K562 (cell line): Measurements from ENCODE around the gene CDT1. TPM values are rescaled to one million over a fixed set of nuclear protein-coding genes. Genes with fewer than 3 reads are reported as not detected.

ENCODE experiments used
- ATAC-seq: fragments of 200-7000 bp; cut with Tn5 transposase; 3 replicates; pipeline ENCODE4 v1.9.1; 2020; ENCODE audit warnings: moderate library complexity
- BruUV-seq: library from RNA; stranded (reverse); fragments of 400-500 nt; replicated peaks from 2 replicates; lab custom pipeline; 2021; lab: Mats Ljungman, UMichigan
- CTCF ChIA-PET: fragments of 300-600 bp; formaldehyde crosslinking; extraction: SDS; loops from one replicate; lab custom pipeline; 2021; ENCODE audit warnings: low intra/inter-chr PET ratio; lab: Yijun Ruan, JAX
- POLR2A ChIA-PET: fragments of 300-600, 350-650 bp; sonication (Branson Sonifier 250); formaldehyde crosslinking; extraction: SDS; loops from one replicate; lab custom pipeline; 2021; ENCODE audit warnings: antibody characterized with exemption, inconsistent platforms; lab: Yijun Ruan, JAX
- DNase-seq, 4 experiments: peaks; one replicate each; pipeline versions ENCODE4 v3.0.0 to v3.0.0-alpha.2; 2011 to 2018; ENCODE audit warnings: low spot score in 3 of 4, mixed read lengths in 3 of 4; ENCODE audit errors: extremely low read depth in 1 of 4
- FAIRE-seq: peaks from 2 replicates; lab custom pipeline; 2011; peaks lifted over from hg19 to GRCh38; lab: Jason Lieb, UNC
- H2AFZ ChIP-seq: 2 replicates; pipeline ENCODE4 v1.6.0; 2011; ENCODE audit warnings: low read depth, low read length, control low read depth, inconsistent platforms
- H3K27ac ChIP-seq: fragments of 200-600 bp; 3 replicates; pipeline ENCODE4 v1.8.0; 2011; ENCODE audit warnings: low read depth, mild to moderate bottlenecking, control low read depth, inconsistent platforms, low read length, moderate library complexity, mixed read lengths; ENCODE audit errors: extremely low read depth
- H3K27me3 ChIP-seq, 2 experiments: fragments of 300-600 bp in 1 of 2; 2 replicates in 1 of 2; 3 replicates in 1 of 2; pipeline versions ENCODE4 v1.6.0 to v1.8.0; 2011; ENCODE audit warnings: inconsistent platforms in 2 of 2, low read length in 2 of 2, mild to moderate bottlenecking in 1 of 2, mixed read lengths in 1 of 2, moderate library complexity in 1 of 2; ENCODE audit not compliant: control insufficient read depth in 2 of 2, insufficient read depth in 2 of 2
- H3K36me3 ChIP-seq: fragments of 300-600 bp; 3 replicates; pipeline ENCODE4 v1.8.0; 2011; ENCODE audit warnings: mild to moderate bottlenecking, low read length, inconsistent platforms; ENCODE audit not compliant: control insufficient read depth, insufficient read depth
- H3K4me1 ChIP-seq, 2 experiments: fragments of 200-600 bp in 1 of 2; replicated peaks in 1 of 2; 2 replicates in 1 of 2; 3 replicates in 1 of 2; pipeline versions ENCODE4 v1.5.1 to v1.8.0; 2011; ENCODE audit warnings: inconsistent platforms in 2 of 2, low read length in 2 of 2, mild to moderate bottlenecking in 1 of 2, mixed read lengths in 1 of 2, moderate library complexity in 1 of 2; ENCODE audit not compliant: control insufficient read depth in 2 of 2, insufficient read depth in 2 of 2
- H3K4me2 ChIP-seq: 2 replicates; pipeline ENCODE4 v1.6.1; 2011; ENCODE audit warnings: low read length, control low read depth, inconsistent platforms, mixed read lengths; ENCODE audit not compliant: insufficient read depth
- H3K4me3 ChIP-seq: fragments of 200-600 bp; sonication (generic), shearing (Covaris generic); 2 replicates; pipeline ENCODE4 v1.5.1; 2016; ENCODE audit warnings: control low read depth, inconsistent platforms
- H3K79me2 ChIP-seq: fragments of 200-600 bp; 3 replicates; pipeline ENCODE4 v1.8.0; 2011; ENCODE audit warnings: low read length, inconsistent platforms; ENCODE audit not compliant: control insufficient read depth, insufficient read depth
- H3K9ac ChIP-seq, 2 experiments: 2 replicates each; pipeline versions ENCODE4 v1.6.0 to v1.6.1; 2011; ENCODE audit warnings: low read depth in 2 of 2, low read length in 2 of 2, control low read depth in 1 of 2, inconsistent platforms in 1 of 2, mild to moderate bottlenecking in 1 of 2, mixed read lengths in 1 of 2; ENCODE audit not compliant: insufficient read depth in 1 of 2
- H3K9me1 ChIP-seq: one replicate; pipeline ENCODE4 v1.6.0; 2011; ENCODE audit warnings: inconsistent platforms, mild to moderate bottlenecking, low read length, moderate library complexity; ENCODE audit not compliant: control insufficient read depth, insufficient read depth
- H3K9me3 ChIP-seq: replicated peaks from 2 replicates; pipeline ENCODE4 v1.5.1; 2011; ENCODE audit warnings: low read depth, low read length, inconsistent platforms; ENCODE audit not compliant: control insufficient read depth, insufficient read depth
- H4K20me1 ChIP-seq: replicated peaks from 2 replicates; pipeline ENCODE4 v1.6.1; 2011; ENCODE audit warnings: low read length, inconsistent platforms, mixed read lengths; ENCODE audit not compliant: control insufficient read depth, insufficient read depth
- ATF7 ChIP-seq: fragments of 450-650 bp; IDR thresholded peaks from 2 replicates; pipeline ENCODE4 v1.7.1; 2014; ENCODE audit warnings: mild to moderate bottlenecking, moderate library complexity
- CHD1 ChIP-seq: fragments of 200-600 bp; sonication (generic); IDR thresholded peaks from one replicate; pipeline ENCODE4 v1.6.1; 2012; ENCODE audit warnings: mild to moderate bottlenecking, moderate library complexity, low read length, inconsistent platforms
- GTF2F1 ChIP-seq: IDR thresholded peaks from 2 replicates; pipeline ENCODE4 v1.6.1; 2011; ENCODE audit warnings: low read depth, low read length, improper control_type of control experiment
- KLF13 ChIP-seq: fragments of 450-650 bp; IDR thresholded peaks from 2 replicates; pipeline ENCODE4 v1.6.1; 2016; ENCODE audit warnings: missing genetic modification characterization, low read depth, mild to moderate bottlenecking, missing compliant biosample characterization, moderate library complexity, borderline replicate concordance
- MAFF ChIP-seq: IDR thresholded peaks from 2 replicates; pipeline ENCODE4 v1.6.1; 2012; ENCODE audit warnings: low read length, improper control_type of control experiment
- MITF ChIP-seq: IDR thresholded peaks from 2 replicates; pipeline ENCODE4 v1.6.1; 2014; ENCODE audit warnings: antibody characterized with exemption
- TRIM28 ChIP-seq: fragments of 450-650 bp; IDR thresholded peaks from 2 replicates; pipeline ENCODE4 v1.6.1; 2017
- ZBTB43 ChIP-seq: sonication (generic); formaldehyde crosslinking; IDR thresholded peaks from 2 replicates; pipeline ENCODE4 v1.8.0; 2023; ENCODE audit warnings: mild to moderate bottlenecking, missing genetic modification reagents
- ZBTB7A ChIP-seq: IDR thresholded peaks from 2 replicates; pipeline ENCODE4 v1.6.1; 2011; ENCODE audit warnings: low read depth, mild to moderate bottlenecking, low read length, moderate library complexity, borderline replicate concordance; ENCODE audit not compliant: control insufficient read depth
- ZHX1 ChIP-seq: fragments of 150-350 bp; conservative IDR thresholded peaks from 2 replicates; pipeline ENCODE4 v1.6.1; 2014; ENCODE audit warnings: low read length
- ZNF324 ChIP-seq: fragments of 250-450 bp; sonication (Bioruptor Pico); IDR thresholded peaks from 2 replicates; pipeline ENCODE4 v1.4.0; 2020; ENCODE audit warnings: mild to moderate bottlenecking
- ZNF561 ChIP-seq: fragments of 450-650 bp; formaldehyde crosslinking; conservative IDR thresholded peaks from 2 replicates; pipeline ENCODE4 v1.4.0; 2020; ENCODE audit warnings: mild to moderate bottlenecking, moderate library complexity
- ZNF639 ChIP-seq, 2 experiments: fragments of 200-800 bp in 1 of 2; sonication (Bioruptor generic) in 1 of 2; sonication (generic) in 1 of 2; formaldehyde crosslinking in 1 of 2; IDR thresholded peaks in 1 of 2; conservative IDR thresholded peaks in 1 of 2; 2 replicates each; pipeline versions ENCODE4 v1.5.0 to v1.6.1; 2016 to 2020; ENCODE audit warnings: missing compliant biosample characterization in 1 of 2, missing genetic modification characterization in 1 of 2, missing genetic modification reagents in 1 of 2
- ZNF717 ChIP-seq: fragments of 250-450 bp; sonication (Bioruptor Pico); IDR thresholded peaks from 2 replicates; pipeline ENCODE4 v1.5.0; 2021
- ZNF766 ChIP-seq: fragments of 200-800 bp; sonication (Bioruptor generic); conservative IDR thresholded peaks from 2 replicates; pipeline ENCODE4 v1.6.1; 2016; ENCODE audit warnings: missing genetic modification characterization, missing compliant biosample characterization
- WGBS: fragments of 100-300 bp; shearing (Covaris generic); methylation state at CpG from one replicate; pipeline ENCODE4 v1.1.6; 2016; ENCODE audit warnings: low coverage, mixed read lengths; ENCODE audit not compliant: insufficient coverage; ENCODE audit errors: missing lambda C conversion rate; 5-methylcytosine and 5-hydroxymethylcytosine counted together
- in situ Hi-C: fragments of 300-500 bp; cut with MboI; formaldehyde crosslinking; loops from 4 replicates; pipeline ENCODE4 v1.15.0; 2018; ENCODE audit warnings: inconsistent platforms, mixed read lengths
- intact Hi-C: fragments of 100-400 bp; cut with micrococcal nuclease; formaldehyde crosslinking; loops from 2 replicates; pipeline ENCODE4 v1.14.2; 2022
- polyA plus RNA-seq, 8 experiments: library from polyadenylated mRNA; depleted of rRNA in 4 of 8; stranded (reverse) in 5 of 8; unstranded in 3 of 8; fragments of >200 nt; fragmentation: Nextera tagmentation in 2 of 8; fragmentation: Illumina TruSeq in 1 of 8; extraction: Ambion mirVana in 2 of 8; extraction: Trizol in 1 of 8; gene quantifications; 2 replicates each; pipeline versions ENCODE4 v1.2.1 to v1.2.3, GENCODE V29; 2011 to 2014; ENCODE audit warnings: inconsistent platforms in 1 of 8, missing spikeins in 1 of 8
- total RNA-seq, 7 experiments: library from RNA; depleted of rRNA in 6 of 7; stranded (reverse); fragments of >200 nt in 6 of 7; fragmentation: Illumina TruSeq in 2 of 7; extraction: Trizol in 2 of 7; gene quantifications; 2 replicates each; pipeline versions ENCODE4 v1.2.1 to v1.2.3, GENCODE V29; 2011 to 2021; ENCODE audit warnings: low replicate concordance in 1 of 7

The CDT1 gene
- total and polyA plus RNA-seq, 9 of the 15 experiments (the other 6 are each of a cell fraction or from before 2014, with no cell fraction given) = 0.92 to 178 (median 14.2) TPM

- intact Hi-C loops (no loop called here), in situ Hi-C loops (no loop called here)
- no peak for FAIRE-seq
- H3K27ac ChIP-seq = peak overlapping the region; percentile 38; the same call in 1 of the 3 replicates
- no peak for DNase-seq
- peak overlapping the region in 1 of 2 experiments; percentile 65; a peak in 2 of 4 replicates for H3K9ac ChIP-seq
- no peaks in the 10 kb centered on the region for H3K27me3 ChIP-seq
- H3K36me3 ChIP-seq = peaks cover 74% of the 10 kb centered on the region
- H3K9me1 ChIP-seq = peaks cover 5% of the 10 kb centered on the region
- H3K4me2 ChIP-seq = no peak overlapping the region
- ATAC-seq = no peak
- no TSS peak for BruUV-seq
- H3K4me1 ChIP-seq = peaks cover 65 to 99% of the 10 kb centered on the region in 2 experiments
- peaks cover 100% of the 10 kb centered on the region for H3K79me2 ChIP-seq
- ChIA-PET CTCF (no interaction called here), POLR2A (interaction anchor here (0.6 to 1.8 kb wide), 9 partner anchors 8 to 69 kb away, joined by 3 to 5 read pairs (median 3); partner anchors contain the start of gene PIEZO1)
- WGBS = 92% methylated on average over 34 of the region's 34 CpGs
- no peak overlapping the region for H2AFZ ChIP-seq
- no peak overlapping the region for H3K4me3 ChIP-seq
- H3K9me3 ChIP-seq = no peaks in the 10 kb centered on the region
- H4K20me1 ChIP-seq = peaks cover 19% of the 10 kb centered on the region
- TF ChIP-seq GTF2F1 = no peak
- no peak for TF ChIP-seq ZNF766
- TF ChIP-seq ZHX1 = no peak
- no peak for TF ChIP-seq MITF
- TF ChIP-seq ZBTB43 (CRISPR knock-in tag) = no peak
- TF ChIP-seq ZNF717 (CRISPR knock-in tag) = no peak
- no peak for TF ChIP-seq ZNF561 (CRISPR knock-in tag)
- no peak for TF ChIP-seq KLF13 (tag)
- TF ChIP-seq ZNF324 (CRISPR knock-in tag) = no peak
- TF ChIP-seq ZBTB7A = peak; percentile 40; the same call in 1 of the 2 replicates
- no peak for TF ChIP-seq ATF7
- TF ChIP-seq CHD1 = no peak
- TF ChIP-seq TRIM28 = no peak
- no peak for TF ChIP-seq MAFF
- no peak for TF ChIP-seq ZNF639 (CRISPR knock-in tag; conservative IDR thresholded peaks at IDR 0.05 in 1 of 2, IDR thresholded peaks at IDR 0.05 in 1 of 2)
These were observed 25.9 kb upstream of the CDT1 start for GRCh38 chr16:88777471-88778270.
